ENCODE results near the gene SMIM5. TPM values are rescaled to one million over a fixed set of nuclear protein-coding genes. Genes with fewer than 3 reads are reported as not detected.

Gene SMIM5
- total RNA-seq, 1 donor from 2014 or later = 2.7 TPM

GRCh38 chr17:75639771-75640555 lies 6.7 kb downstream of the SMIM5 start:
- H3K27ac ChIP-seq = peak overlapping the region; percentile 48
- H3K36me3 ChIP-seq = peaks cover 3% of the 10 kb centered on the region
- H3K4me3 ChIP-seq = no peak overlapping the region
- H3K9me3 ChIP-seq = no peaks in the 10 kb centered on the region
- ATAC-seq (peak; percentile 54 to 66), DNase-seq (peak; percentile 73)
- intact Hi-C loops (cut with DNase I) = no loop called here
- peaks cover 37% of the 10 kb centered on the region for H3K4me1 ChIP-seq
- no peak for TF ChIP-seq CTCF (IDR thresholded peaks at IDR 0.05)
- no peaks in the 10 kb centered on the region for H3K27me3 ChIP-seq (ENCODE audit: low read depth)

- Histone ChIP-seq H3K4me1 (peaks cover 36% of the 10 kb centered on the region), H3K27me3 (ENCODE audit: low read depth) (no peaks in the 10 kb centered on the region), H3K9me3 (no peaks in the 10 kb centered on the region), H3K36me3 (peaks cover 3% of the 10 kb centered on the region), H3K27ac (no peak overlapping the region), H3K4me3 (no peak overlapping the region)
- ATAC-seq = no peak
- DNase-seq = no peak
- intact Hi-C loops (cut with DNase I) = no loop called here
- no peak for TF ChIP-seq CTCF (IDR thresholded peaks at IDR 0.05)
Observed at GRCh38 chr17:75640556-75641119, 7.4 kb downstream of the SMIM5 start.

GRCh38 chr17:75641343-75641742 lies 8.1 kb downstream of the SMIM5 start:
- Histone ChIP-seq H3K27ac (peak overlapping the region; percentile 71), H3K4me3 (no peak overlapping the region), H3K36me3 (peaks cover 3% of the 10 kb centered on the region), H3K27me3 (ENCODE audit: low read depth) (no peaks in the 10 kb centered on the region), H3K4me1 (peaks cover 36% of the 10 kb centered on the region), H3K9me3 (no peaks in the 10 kb centered on the region)
- no peak for TF ChIP-seq CTCF (IDR thresholded peaks at IDR 0.05)
- intact Hi-C loops (cut with DNase I) = no loop called here
- DNase-seq (no peak), ATAC-seq (no peak)

- Histone ChIP-seq H3K4me3 (no peak overlapping the region), H3K36me3 (peaks cover 3% of the 10 kb centered on the region), H3K9me3 (no peaks in the 10 kb centered on the region), H3K4me1 (peaks cover 43% of the 10 kb centered on the region), H3K27ac (peak overlapping the region; percentile 71), H3K27me3 (ENCODE audit: low read depth) (no peaks in the 10 kb centered on the region)
- no peak for TF ChIP-seq CTCF (IDR thresholded peaks at IDR 0.05)
- intact Hi-C loops (cut with DNase I) = no loop called here
- peak in 1 of 2 donors; percentile 24 for ATAC-seq
- DNase-seq = no peak
Observed at GRCh38 chr17:75642182-75642783, 9.0 kb downstream of the SMIM5 start.

- peak overlapping the region; percentile 71 for H3K27ac ChIP-seq
- ATAC-seq (no peak), DNase-seq (no peak)
- no peak for TF ChIP-seq CTCF (IDR thresholded peaks at IDR 0.05)
- H3K27me3 ChIP-seq (ENCODE audit: low read depth) = no peaks in the 10 kb centered on the region
- H3K4me3 ChIP-seq = no peak overlapping the region
- intact Hi-C loops (cut with DNase I) = no loop called here
- H3K36me3 ChIP-seq = peaks cover 3% of the 10 kb centered on the region
- H3K9me3 ChIP-seq = no peaks in the 10 kb centered on the region
- peaks cover 43% of the 10 kb centered on the region for H3K4me1 ChIP-seq
Observed at GRCh38 chr17:75642784-75643642, 9.8 kb downstream of the SMIM5 start.
